Gastrocnemius medialis (tissue), 4 donors: ENCODE measurements around the gene PCDH18.

Experiments
- CTCF ChIP-seq, 5 experiments: fragments of 450-650 bp in 3 of 5; fragments of 200-600 bp in 2 of 5; sonication (generic) in 2 of 5; IDR thresholded peaks in 4 of 5; conservative IDR thresholded peaks in 1 of 5; 1 replicate in 4 of 5; 2 replicates in 1 of 5; pipeline ENCODE4 v1.5.1; 2016 to 2019; ENCODE audit warnings: antibody characterized with exemption in 5 of 5, mild to moderate bottlenecking in 3 of 5, moderate library complexity in 3 of 5
- POLR2A ChIP-seq, 2 donors: fragments of 450-650 bp; IDR thresholded peaks; one replicate each; pipeline ENCODE4 v1.6.1; 2017; ENCODE audit warnings: antibody characterized with exemption in 2 of 2, mild to moderate bottlenecking in 2 of 2, moderate library complexity in 2 of 2

DNA sequence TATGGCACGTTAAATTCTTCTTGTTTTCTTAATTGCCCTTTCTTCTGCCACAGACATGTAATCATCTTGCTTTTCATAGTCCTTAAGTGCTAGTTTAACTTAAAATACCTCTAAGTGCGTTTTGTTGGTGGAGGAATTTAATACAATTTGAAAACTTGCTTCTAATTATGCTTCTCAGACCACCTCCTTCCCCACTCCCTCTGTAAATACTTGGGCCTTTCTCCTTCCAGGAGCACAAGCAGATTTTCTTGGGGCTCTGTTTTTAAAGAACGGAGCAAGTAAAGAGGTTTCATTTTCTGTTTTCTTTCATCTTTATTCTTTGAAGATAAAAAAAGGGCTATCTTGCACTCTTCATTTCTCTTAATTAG lies 559 bp upstream of the PCDH18 start:
- no peak for TF ChIP-seq CTCF (IDR thresholded peaks at IDR 0.05 in 4 of 5, conservative IDR thresholded peaks at IDR 0.05 in 1 of 5)
- no peak for TF ChIP-seq POLR2A (IDR thresholded peaks at IDR 0.05)
